ENCODE results near the gene ARHGDIB. TPM values are rescaled to one million over a fixed set of nuclear protein-coding genes. Genes with fewer than 3 reads are reported as not detected.

ARHGDIB gene
- total and polyA plus RNA-seq, 2 of the 4 experiments (the other 2 are of a cell fraction): 24.9 to 30.7 TPM

DNA sequence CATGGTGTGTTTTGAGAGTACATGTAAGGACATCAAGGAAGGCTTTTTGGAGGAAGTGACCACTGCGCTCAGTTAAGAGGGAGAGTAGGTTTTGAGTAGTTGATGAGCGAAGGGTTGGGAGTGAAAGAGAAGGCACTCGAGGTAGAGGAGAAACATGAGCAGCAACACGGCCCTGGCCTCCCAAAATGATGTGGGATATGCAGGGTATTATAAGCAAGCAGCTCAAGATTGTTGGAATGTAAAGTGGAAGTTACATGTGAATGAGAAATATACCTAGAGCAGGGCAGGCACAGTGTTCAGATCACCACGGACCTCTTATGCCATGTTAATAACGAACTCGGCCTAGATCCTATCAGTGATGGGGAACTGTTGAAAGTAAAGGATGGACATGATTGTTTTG, 2.1 kb upstream of the ARHGDIB start:
- 90% methylated on average over 5 of the region's 7 CpGs; no CpG with 5 or more reads in 1 of the 2 experiments for WGBS, 2 experiments (ENCODE audit: extremely low coverage in 2 of 2, insufficient read length in 1 of 2)
- H3K9me1 ChIP-seq (ENCODE audit: insufficient read depth, low read length): peaks cover 3% of the 10 kb centered on the region; the same call in 1 of the 2 replicates
- H2BK5ac ChIP-seq (ENCODE audit: low read depth, low read length, poor library complexity, severe bottlenecking): no peak overlapping the region
- intact Hi-C loops (cut with micrococcal nuclease): no loop called here
- dilution Hi-C loops (cut with HindIII; ENCODE audit: low sequenced_read_pairs, unreplicated experiment): no loop called here
- no peak overlapping the region for H2AK5ac ChIP-seq (ENCODE audit: low read depth, low read length)
- no peak overlapping the region for H2BK15ac ChIP-seq (ENCODE audit: low read depth, low read length)
- no peak overlapping the region for H3K14ac ChIP-seq (replicated peaks; ENCODE audit: low read depth, low read length)
- H3K23ac ChIP-seq (ENCODE audit: low read depth, low read length): no peak overlapping the region
- no peak for ATAC-seq (ENCODE audit: low read depth)
- ChIA-PET POLR2A (ENCODE audit: unreplicated experiment) (no interaction called here), CTCF (no interaction called here)
- no peak overlapping the region for H2BK120ac ChIP-seq (ENCODE audit: low read depth, low read length)
- no peak overlapping the region for H3K9ac ChIP-seq (ENCODE audit: low read depth, low read length)
- H3K18ac ChIP-seq (ENCODE audit: low read depth, low read length): no peak overlapping the region
- no peak for TF ChIP-seq RAD21 (IDR thresholded peaks at IDR 0.05; ENCODE audit: low read length)
- TF ChIP-seq ELK1 (IDR thresholded peaks at IDR 0.05; ENCODE audit: borderline replicate concordance, low read depth, low read length): no peak
- no peak for TF ChIP-seq MAFK (IDR thresholded peaks at IDR 0.05; ENCODE audit: low read depth, low read length)
- TF ChIP-seq SMC3 (IDR thresholded peaks at IDR 0.05; ENCODE audit: low read depth, low read length): no peak
- TF ChIP-seq CEBPB (IDR thresholded peaks at IDR 0.05; ENCODE audit: low read depth, low read length): no peak
- TF ChIP-seq BHLHE40 (IDR thresholded peaks at IDR 0.05; ENCODE audit: low read depth, low read length): no peak
- TF ChIP-seq RCOR1 (IDR thresholded peaks at IDR 0.05; ENCODE audit: insufficient replicate concordance, low read length): no peak
- TF ChIP-seq RFX5 (IDR thresholded peaks at IDR 0.05; ENCODE audit: low read depth, low read length): no peak
- no peak for TF ChIP-seq USF2 (IDR thresholded peaks at IDR 0.05; ENCODE audit: low read depth, low read length)
- no peak for TF ChIP-seq POLR2A (IDR thresholded peaks at IDR 0.05; ENCODE audit: low read depth, low read length)
- TF ChIP-seq MXI1 (IDR thresholded peaks at IDR 0.05; ENCODE audit: borderline replicate concordance, low read depth, low read length): no peak
- TF ChIP-seq CHD1 (IDR thresholded peaks at IDR 0.05; ENCODE audit: low read depth, low read length): no peak
- H3K9me3 ChIP-seq (ENCODE audit: control insufficient read depth, insufficient read depth, low read length): no peaks in the 10 kb centered on the region
- no peaks in the 10 kb centered on the region; the same call in 1 of the 2 replicates for H3K4me1 ChIP-seq (ENCODE audit: control insufficient read depth, insufficient read depth, low read length)
- no peak overlapping the region for H4K91ac ChIP-seq (ENCODE audit: insufficient read depth, low read depth, low read length)
- H4K8ac ChIP-seq (ENCODE audit: low read depth in 2 of 2, low read length in 2 of 2): no peak overlapping the region
- H3K27me3 ChIP-seq (ENCODE audit: control insufficient read depth, insufficient read depth, low read length): no peaks in the 10 kb centered on the region
- no peak overlapping the region for H2BK20ac ChIP-seq (ENCODE audit: low read depth, low read length)
- in situ Hi-C loops (cut with MboI; ENCODE audit: low sequenced_read_pairs): no loop called here
- no peaks in the 10 kb centered on the region for H4K20me1 ChIP-seq (ENCODE audit: insufficient read depth, low read length)
- DNase-seq: no peak
- no peak overlapping the region for H2AFZ ChIP-seq (replicated peaks; ENCODE audit: low read length, poor library complexity)
- H3K27ac ChIP-seq (ENCODE audit: insufficient read depth, low read length): no peak overlapping the region
- H3K56ac ChIP-seq (ENCODE audit: extremely low read depth, insufficient read depth, low read length): no peak overlapping the region
- no TSS peak for BruUV-seq (replicated peaks)
- H3K36me3 ChIP-seq (ENCODE audit: control insufficient read depth, insufficient read depth, low read length): no peaks in the 10 kb centered on the region
- no peaks in the 10 kb centered on the region for H3K79me1 ChIP-seq (ENCODE audit: low read depth in 1 of 2, low read length in 2 of 2)
- no peak overlapping the region for H3K4ac ChIP-seq (ENCODE audit: low read depth, low read length)
- no peak overlapping the region for H4K5ac ChIP-seq (ENCODE audit: low read depth, low read length)
- H3K4me2 ChIP-seq (ENCODE audit: low read depth, low read length): no peak overlapping the region
- no peak overlapping the region for H3K4me3 ChIP-seq (ENCODE audit: insufficient read depth, low read depth, low read length)
- no peak overlapping the region for H2AK9ac ChIP-seq (replicated peaks; ENCODE audit: low read depth, low read length, poor library complexity)
